Measurements from ENCODE around the gene PAAF1.

GRCh38 chr11:73929388-73929787 is 52.6 kb downstream of the PAAF1 start:
- TF ChIP-seq CTCF (conservative IDR thresholded peaks at IDR 0.05 in 1 of 2, IDR thresholded peaks at IDR 0.05 in 1 of 2; ENCODE audit: extremely low read depth in 1 of 2, insufficient read depth in 1 of 2, low read depth in 1 of 2, low read length in 2 of 2): no peak
- no peak for TF ChIP-seq EZH2 (IDR thresholded peaks at IDR 0.05; ENCODE audit: borderline replicate concordance, low read length)
